NB4 (cell line): ENCODE measurements around the gene KCNQ5.

Experiments
- DNase-seq: peaks from one replicate; pipeline ENCODE4 v3.0.0; 2010; ENCODE audit warnings: low read depth
- H3K4me3 ChIP-seq: one replicate; pipeline ENCODE4 v1.5.1; 2011; ENCODE audit warnings: mild to moderate bottlenecking, low read depth, low read length, moderate library complexity
- MYC ChIP-seq: IDR thresholded peaks from 2 replicates; pipeline ENCODE4 v1.6.1; 2011; ENCODE audit warnings: low read depth, low read length
- POLR2A ChIP-seq: IDR thresholded peaks from 2 replicates; pipeline ENCODE4 v1.6.1; 2011; ENCODE audit warnings: mild to moderate bottlenecking; ENCODE audit not compliant: insufficient read length; ENCODE audit errors: extremely low read depth
- TF ChIP-seq, protein P1 (sequence below): IDR thresholded peaks from 2 replicates; pipeline ENCODE4 v1.6.1; 2011; ENCODE audit warnings: low read depth, low read length
- TF ChIP-seq, protein P2 (sequence below): IDR thresholded peaks from one replicate; pipeline ENCODE4 v1.5.1; 2012; ENCODE audit warnings: low read depth, low read length

KCNQ5 gene

DNA sequence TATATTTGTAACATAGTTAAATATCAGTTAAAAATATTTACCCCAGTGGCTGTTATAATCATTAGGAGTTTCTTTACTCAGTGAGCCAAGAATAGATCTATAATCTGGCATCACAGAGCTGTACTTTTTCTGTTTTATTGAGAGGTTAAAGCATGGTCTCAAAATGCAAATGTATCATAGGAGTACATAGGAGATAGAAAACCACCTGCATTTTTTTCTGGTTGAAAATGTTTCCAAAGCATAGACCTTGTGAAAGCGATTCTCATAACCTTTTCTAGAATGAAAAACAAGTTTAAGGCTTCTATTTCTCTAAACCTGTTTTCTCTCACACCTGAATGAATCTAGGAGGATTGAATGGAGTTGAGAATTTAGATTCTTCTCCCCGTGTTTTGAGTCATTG, 14.4 kb downstream of the KCNQ5 start:
- TF ChIP-seq MYC (no peak), POLR2A (no peak)
- TF ChIP-seq, protein P1, sequence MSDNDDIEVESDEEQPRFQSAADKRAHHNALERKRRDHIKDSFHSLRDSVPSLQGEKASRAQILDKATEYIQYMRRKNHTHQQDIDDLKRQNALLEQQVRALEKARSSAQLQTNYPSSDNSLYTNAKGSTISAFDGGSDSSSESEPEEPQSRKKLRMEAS = no peak
- TF ChIP-seq, protein P2, sequence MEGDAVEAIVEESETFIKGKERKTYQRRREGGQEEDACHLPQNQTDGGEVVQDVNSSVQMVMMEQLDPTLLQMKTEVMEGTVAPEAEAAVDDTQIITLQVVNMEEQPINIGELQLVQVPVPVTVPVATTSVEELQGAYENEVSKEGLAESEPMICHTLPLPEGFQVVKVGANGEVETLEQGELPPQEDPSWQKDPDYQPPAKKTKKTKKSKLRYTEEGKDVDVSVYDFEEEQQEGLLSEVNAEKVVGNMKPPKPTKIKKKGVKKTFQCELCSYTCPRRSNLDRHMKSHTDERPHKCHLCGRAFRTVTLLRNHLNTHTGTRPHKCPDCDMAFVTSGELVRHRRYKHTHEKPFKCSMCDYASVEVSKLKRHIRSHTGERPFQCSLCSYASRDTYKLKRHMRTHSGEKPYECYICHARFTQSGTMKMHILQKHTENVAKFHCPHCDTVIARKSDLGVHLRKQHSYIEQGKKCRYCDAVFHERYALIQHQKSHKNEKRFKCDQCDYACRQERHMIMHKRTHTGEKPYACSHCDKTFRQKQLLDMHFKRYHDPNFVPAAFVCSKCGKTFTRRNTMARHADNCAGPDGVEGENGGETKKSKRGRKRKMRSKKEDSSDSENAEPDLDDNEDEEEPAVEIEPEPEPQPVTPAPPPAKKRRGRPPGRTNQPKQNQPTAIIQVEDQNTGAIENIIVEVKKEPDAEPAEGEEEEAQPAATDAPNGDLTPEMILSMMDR = no peak
- no peak for DNase-seq
- H3K4me3 ChIP-seq = no peak overlapping the region

DNA sequence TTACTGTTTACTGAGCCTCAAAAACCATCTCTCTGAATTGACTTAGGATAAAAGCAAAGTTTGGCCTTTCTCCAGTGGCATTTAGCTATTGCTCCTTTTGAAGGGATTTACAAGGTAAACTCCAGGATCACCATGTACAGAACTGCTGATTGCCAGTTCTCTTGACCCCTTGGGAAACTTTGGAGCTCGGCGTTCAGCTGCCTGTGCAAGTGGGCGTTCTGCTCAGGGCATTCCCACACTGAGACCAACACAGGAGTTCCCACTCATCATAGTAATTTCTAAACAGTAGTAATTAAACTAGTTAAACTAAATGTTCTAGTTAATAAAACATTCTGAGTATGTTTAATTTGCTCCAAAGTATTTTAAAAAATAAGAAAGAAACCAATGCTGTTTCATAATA, 14.9 kb downstream of the KCNQ5 start:
- no peak overlapping the region for H3K4me3 ChIP-seq
- DNase-seq = no peak
- TF ChIP-seq, protein P1 = no peak
- TF ChIP-seq POLR2A (no peak), MYC (no peak)
- TF ChIP-seq, protein P2 = no peak

DNA sequence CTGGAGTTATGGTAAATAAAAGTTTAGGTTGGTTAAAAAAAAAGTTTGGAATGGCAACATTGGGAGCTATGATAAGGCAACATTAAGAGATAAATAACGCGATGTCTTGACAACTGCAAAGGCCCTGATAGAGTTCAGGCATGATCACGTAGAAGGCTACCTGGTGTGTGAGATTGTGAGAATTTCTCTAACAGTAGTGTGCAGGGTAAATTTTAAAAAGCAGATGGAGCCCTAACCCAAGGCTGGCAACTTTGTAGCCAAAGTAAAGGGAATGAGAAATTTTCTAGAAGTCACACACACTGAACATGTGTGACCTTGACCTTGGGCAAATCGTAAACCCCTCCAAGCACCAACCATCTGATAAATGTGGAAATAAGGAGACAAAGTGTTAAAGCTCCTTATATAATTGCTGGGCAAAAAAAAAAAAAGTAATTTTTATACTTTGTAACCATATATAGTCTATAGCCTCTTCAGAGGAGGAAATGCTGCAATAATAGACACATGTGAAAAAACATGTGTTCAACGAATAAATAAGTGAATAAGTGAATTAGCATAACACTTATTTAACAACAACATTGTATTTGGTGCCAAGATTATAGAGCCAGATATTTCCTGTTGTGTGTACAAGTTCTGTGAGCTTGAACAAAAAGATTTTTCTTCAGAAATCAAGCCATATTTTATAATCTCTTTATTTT, 18.2 kb downstream of the KCNQ5 start:
- no peak overlapping the region for H3K4me3 ChIP-seq
- DNase-seq = no peak
- no peak for TF ChIP-seq POLR2A

DNA sequence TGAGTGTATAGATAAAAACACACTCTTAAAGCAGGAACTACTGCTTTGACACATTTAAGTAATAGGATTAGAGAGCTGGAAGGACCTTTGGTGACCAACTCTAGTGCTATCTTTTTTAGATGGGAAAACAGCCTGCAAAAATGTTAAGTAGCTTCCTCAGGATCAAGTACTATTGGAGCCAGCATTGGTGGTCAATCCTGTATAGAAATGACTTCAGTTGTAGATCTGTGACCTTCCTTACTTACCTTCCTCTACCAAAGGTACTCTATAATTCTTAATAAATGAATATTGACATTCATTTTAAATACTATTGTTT, 18.7 kb downstream of the KCNQ5 start:
- H3K4me3 ChIP-seq = no peak overlapping the region
- no peak for DNase-seq
- TF ChIP-seq POLR2A (no peak), MYC (no peak)
- TF ChIP-seq, protein P2 = no peak
- TF ChIP-seq, protein P1 = no peak

DNA sequence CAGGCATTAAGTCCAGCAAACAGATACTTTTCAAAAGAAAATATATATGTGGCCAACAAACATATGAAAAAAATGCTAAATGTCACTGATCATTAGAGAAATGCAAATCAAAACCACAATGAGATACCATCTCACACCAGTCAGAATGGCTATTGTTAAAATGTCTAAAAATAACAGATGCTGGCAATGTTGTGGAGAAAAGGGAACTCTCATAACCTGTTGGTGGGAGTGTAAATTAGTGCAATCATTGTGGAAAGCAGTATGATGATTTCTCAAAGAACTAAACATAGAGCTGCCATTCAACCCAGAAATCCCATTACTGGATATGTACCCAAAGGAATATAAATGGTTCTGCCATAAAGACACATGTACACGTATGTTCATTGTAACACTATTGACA, 20.6 kb downstream of the KCNQ5 start:
- peak; percentile 28 for DNase-seq
- no peak for TF ChIP-seq MYC
- TF ChIP-seq, protein P2 = no peak
- no peak for TF ChIP-seq POLR2A
- TF ChIP-seq, protein P1 = no peak
- no peak overlapping the region for H3K4me3 ChIP-seq

DNA sequence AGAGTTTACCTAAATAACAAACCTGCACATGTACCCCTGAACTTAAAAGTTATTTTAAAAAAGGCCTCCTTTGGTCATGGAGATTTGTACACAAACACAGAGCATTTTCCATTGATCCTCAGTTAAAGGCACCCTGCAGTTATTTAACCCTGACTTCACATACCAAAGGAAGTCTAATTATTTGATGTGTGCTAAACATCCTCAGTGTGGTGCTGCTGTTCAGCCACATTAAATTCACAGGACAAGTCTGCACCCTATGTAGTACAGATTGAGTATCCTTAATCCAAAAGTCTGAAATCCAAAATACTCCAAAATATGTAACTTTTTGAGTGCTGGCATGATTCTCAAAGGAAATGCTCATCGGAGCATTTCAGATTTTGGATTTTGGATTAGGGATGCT, 21.4 kb downstream of the KCNQ5 start:
- H3K4me3 ChIP-seq = no peak overlapping the region
- TF ChIP-seq, protein P1 = no peak
- TF ChIP-seq POLR2A (no peak), MYC (no peak)
- TF ChIP-seq, protein P2 = no peak
- no peak for DNase-seq
